Neuronal stem cell (in vitro differentiated cells): Measurements from ENCODE around the gene MAB21L4.

ENCODE experiments used
- DNase-seq: peaks from one replicate; pipeline ENCODE4 v3.0.0-alpha.2; 2013; ENCODE audit warnings: low spot score
- H2AFZ ChIP-seq: one replicate; pipeline ENCODE4 v1.6.1; 2013; ENCODE audit warnings: mild to moderate bottlenecking, low read length, inconsistent platforms
- H2AK5ac ChIP-seq: 2 replicates; pipeline ENCODE4 v1.6.1; 2013; ENCODE audit warnings: low read depth, mild to moderate bottlenecking, inconsistent platforms, low read length, moderate library complexity, mixed read lengths
- H2BK120ac ChIP-seq: 2 replicates; pipeline ENCODE4 v1.6.1; 2013; ENCODE audit warnings: low read depth, mild to moderate bottlenecking, inconsistent platforms, low read length, moderate library complexity, mixed read lengths
- H2BK12ac ChIP-seq: one replicate; pipeline ENCODE4 v1.6.1; 2013; ENCODE audit warnings: low read length, inconsistent platforms
- H2BK15ac ChIP-seq: 2 replicates; pipeline ENCODE4 v1.6.1; 2013; ENCODE audit warnings: mild to moderate bottlenecking, low read length, inconsistent platforms, mixed read lengths
- H2BK5ac ChIP-seq: one replicate; pipeline ENCODE4 v1.6.1; 2013; ENCODE audit warnings: inconsistent platforms, mild to moderate bottlenecking, low read length, moderate library complexity
- H3K14ac ChIP-seq: one replicate; pipeline ENCODE4 v1.6.1; 2013; ENCODE audit warnings: low read length, inconsistent platforms
- H3K18ac ChIP-seq: 2 replicates; pipeline ENCODE4 v1.6.1; 2013; ENCODE audit warnings: low read length, inconsistent platforms
- H3K23ac ChIP-seq: 2 replicates; pipeline ENCODE4 v1.6.1; 2013; ENCODE audit warnings: low read depth, mild to moderate bottlenecking, mixed read lengths, low read length, inconsistent platforms; ENCODE audit not compliant: poor library complexity
- H3K27ac ChIP-seq: replicated peaks from 3 replicates; pipeline ENCODE4 v1.5.1; 2013; ENCODE audit warnings: low read length, inconsistent platforms
- H3K27me3 ChIP-seq, 3 experiments: 2 replicates each; pipeline ENCODE4 v1.6.1; 2013; ENCODE audit warnings: low read length in 3 of 3, mild to moderate bottlenecking in 2 of 3, inconsistent platforms in 1 of 3, low read depth in 1 of 3, mixed read lengths in 1 of 3, moderate library complexity in 1 of 3; ENCODE audit not compliant: control insufficient read depth in 3 of 3, insufficient read depth in 3 of 3
- H3K36me3 ChIP-seq, 2 donors: replicated peaks in 1 of 2; 2 replicates each; pipeline ENCODE4 v1.6.1; 2013; ENCODE audit warnings: low read length in 2 of 2; ENCODE audit not compliant: control insufficient read depth in 2 of 2, insufficient read depth in 2 of 2
- H3K4ac ChIP-seq: 2 replicates; pipeline ENCODE4 v1.6.1; 2013; ENCODE audit warnings: inconsistent platforms, mild to moderate bottlenecking, low read length, moderate library complexity
- H3K4me1 ChIP-seq, 2 donors: 1 replicate in 1 of 2; 2 replicates in 1 of 2; pipeline ENCODE4 v1.6.1; 2013; ENCODE audit warnings: low read length in 2 of 2, low read depth in 1 of 2; ENCODE audit not compliant: control insufficient read depth in 2 of 2, insufficient read depth in 1 of 2
- H3K4me2 ChIP-seq: one replicate; pipeline ENCODE4 v1.6.1; 2013; ENCODE audit warnings: mild to moderate bottlenecking, low read length, inconsistent platforms; ENCODE audit not compliant: insufficient read depth, poor library complexity, severe bottlenecking
- H3K4me3 ChIP-seq, 2 donors: 2 replicates each; pipeline ENCODE4 v1.5.1; 2013; ENCODE audit warnings: low read length in 2 of 2, mild to moderate bottlenecking in 2 of 2, inconsistent platforms in 1 of 2, moderate library complexity in 1 of 2
- H3K79me1 ChIP-seq: one replicate; pipeline ENCODE4 v1.6.1; 2013; ENCODE audit warnings: low read depth, mild to moderate bottlenecking, inconsistent platforms, low read length, moderate library complexity
- H3K9ac ChIP-seq: one replicate; pipeline ENCODE4 v1.6.1; 2013; ENCODE audit warnings: mild to moderate bottlenecking, low read depth, low read length, inconsistent platforms; ENCODE audit not compliant: poor library complexity
- H3K9me3 ChIP-seq, 2 donors: replicated peaks in 1 of 2; 2 replicates each; pipeline versions ENCODE3 to v1.6.1; 2013; ENCODE audit warnings: low read length in 2 of 2, mild to moderate bottlenecking in 2 of 2, inconsistent platforms in 1 of 2, low read depth in 1 of 2, mixed read lengths in 1 of 2, moderate library complexity in 1 of 2; ENCODE audit not compliant: control insufficient read depth in 2 of 2, insufficient read depth in 1 of 2
- H4K8ac ChIP-seq: one replicate; pipeline ENCODE4 v1.6.1; 2013; ENCODE audit warnings: low read depth, mild to moderate bottlenecking, inconsistent platforms, low read length, moderate library complexity
- H4K91ac ChIP-seq: one replicate; pipeline ENCODE4 v1.6.1; 2013; ENCODE audit warnings: low read length, low read depth, mild to moderate bottlenecking, inconsistent platforms; ENCODE audit not compliant: poor library complexity
- WGBS, 2 donors: extraction: QIAGEN DNeasy Blood & Tissue Kit; methylation state at CpG; one replicate each; pipeline ENCODE4 v1.1.7; 2013; ENCODE audit warnings: missing lambda C conversion rate in 2 of 2, mixed read lengths in 1 of 2; ENCODE audit not compliant: insufficient read length in 2 of 2, insufficient replicate concordance in 1 of 2; ENCODE audit errors: extremely low coverage in 2 of 2; 5-methylcytosine and 5-hydroxymethylcytosine counted together

MAB21L4 gene

GRCh38 chr2:240918258-240919091 lies 22.5 kb upstream of the MAB21L4 start:
- Histone ChIP-seq H3K36me3 (no peaks in the 10 kb centered on the region), H4K91ac (no peak overlapping the region), H3K4ac (peak overlapping the region; percentile 66), H3K4me2 (no peak overlapping the region), H3K4me3 (no peak overlapping the region), H2BK120ac (no peak overlapping the region), H3K9ac (no peak overlapping the region), H3K27me3 (peaks cover 0 to 70% (median 8%) of the 10 kb centered on the region in 3 experiments), H2BK5ac (no peak overlapping the region), H3K23ac (peak overlapping the region; percentile 20), H2AK5ac (no peak overlapping the region), H3K9me3 (no peaks in the 10 kb centered on the region), H2AFZ (no peak overlapping the region), H3K4me1 (peaks cover 3 to 8% of the 10 kb centered on the region in 2 donors), H3K14ac (peak overlapping the region; percentile 82), H3K18ac (peak overlapping the region; percentile 35), H3K27ac (no peak overlapping the region), H4K8ac (no peak overlapping the region), H2BK12ac (no peak overlapping the region), H2BK15ac (peak overlapping the region; percentile 55), H3K79me1 (peaks cover 2% of the 10 kb centered on the region)
- no peak for DNase-seq
- no CpG with 5 or more reads among the region's 36 CpGs for WGBS, 2 donors

GRCh38 chr2:240917684-240918257 lies 21.8 kb upstream of the MAB21L4 start:
- H3K9ac ChIP-seq: no peak overlapping the region
- no peak overlapping the region for H2AFZ ChIP-seq
- peak overlapping the region; percentile 20 for H3K23ac ChIP-seq
- peak overlapping the region; percentile 92 for H2AK5ac ChIP-seq
- no peak overlapping the region for H2BK5ac ChIP-seq
- no peak overlapping the region for H4K8ac ChIP-seq
- no peak overlapping the region for H3K4me2 ChIP-seq
- H3K18ac ChIP-seq: peak overlapping the region; percentile 35
- H3K4ac ChIP-seq: peak overlapping the region; percentile 66
- H3K14ac ChIP-seq: no peak overlapping the region
- peaks cover 3 to 6% of the 10 kb centered on the region in 2 donors for H3K4me1 ChIP-seq
- H3K79me1 ChIP-seq: peaks cover 2% of the 10 kb centered on the region
- H3K9me3 ChIP-seq: no peaks in the 10 kb centered on the region
- H4K91ac ChIP-seq: no peak overlapping the region
- no peak overlapping the region for H3K27ac ChIP-seq
- H3K27me3 ChIP-seq: peaks cover 0 to 76% (median 8%) of the 10 kb centered on the region in 3 experiments
- DNase-seq: no peak
- H2BK15ac ChIP-seq: peak overlapping the region; percentile 55
- H2BK12ac ChIP-seq: no peak overlapping the region
- H2BK120ac ChIP-seq: no peak overlapping the region
- no CpG with 5 or more reads among the region's 10 CpGs for WGBS, 2 donors
- no peak overlapping the region for H3K4me3 ChIP-seq
- no peaks in the 10 kb centered on the region for H3K36me3 ChIP-seq

GRCh38 chr2:240917009-240917683 lies 21.2 kb upstream of the MAB21L4 start:
- peaks cover 0 to 76% (median 8%) of the 10 kb centered on the region in 3 experiments for H3K27me3 ChIP-seq
- no peak for DNase-seq

More at GRCh38 chr2:240917009-240917683, 21.2 kb upstream of the MAB21L4 start:
- H3K4me1 ChIP-seq: peaks cover 3 to 6% of the 10 kb centered on the region in 2 donors
- H3K23ac ChIP-seq: no peak overlapping the region
- H3K4me3 ChIP-seq: no peak overlapping the region
- H3K9me3 ChIP-seq: no peaks in the 10 kb centered on the region
- H3K18ac ChIP-seq: peak overlapping the region; percentile 24
- no peaks in the 10 kb centered on the region for H3K36me3 ChIP-seq
- peaks cover 2% of the 10 kb centered on the region for H3K79me1 ChIP-seq
- peak overlapping the region; percentile 92 for H2AK5ac ChIP-seq
- WGBS, 2 donors: no CpG with 5 or more reads among the region's 20 CpGs
- no peak overlapping the region for H3K9ac ChIP-seq
- peak overlapping the region; percentile 41 for H2BK120ac ChIP-seq
- no peak overlapping the region for H2AFZ ChIP-seq
- peak overlapping the region; percentile 71 for H3K14ac ChIP-seq
- H2BK5ac ChIP-seq: no peak overlapping the region
- H3K4ac ChIP-seq: peak overlapping the region; percentile 66
- H4K8ac ChIP-seq: no peak overlapping the region
- H2BK15ac ChIP-seq: peak overlapping the region; percentile 81
- no peak overlapping the region for H3K4me2 ChIP-seq
- no peak overlapping the region for H3K27ac ChIP-seq
- no peak overlapping the region for H2BK12ac ChIP-seq
- H4K91ac ChIP-seq: no peak overlapping the region
